Measurements from ENCODE around the gene DIP2B. TPM values are rescaled to one million over a fixed set of nuclear protein-coding genes. Genes with fewer than 3 reads are reported as not detected.

The DIP2B gene
- total RNA-seq, 1 donor from 2014 or later = 31.5 TPM

Other genes starting within 250 kb of the DIP2B start
- 31.2 and 31.9 TPM in 2 replicates for gene LIMA1, start 221.5 kb upstream of the DIP2B start, total RNA-seq
- gene FAM186A, start 108.4 kb upstream of the DIP2B start, total RNA-seq = not detected in 2 replicates
- gene LARP4, start 104.1 kb upstream of the DIP2B start, total RNA-seq = 70.3 and 76.6 TPM in 2 replicates